Activated CD8-positive, alpha-beta memory T cell treated with anti-CD3 and anti-CD28 coated beads, Interleukin-2, amount 50 U/mL, for 4 hours (primary cell): ENCODE data around the gene SORCS2.

Source experiments
- DNase-seq: peaks from one replicate; pipeline ENCODE4 v3.0.0-alpha.2; 2020

Gene SORCS2

GRCh38 chr4:7294176-7294756 is 101.9 kb downstream of the SORCS2 start:
- no peak for DNase-seq

DNA sequence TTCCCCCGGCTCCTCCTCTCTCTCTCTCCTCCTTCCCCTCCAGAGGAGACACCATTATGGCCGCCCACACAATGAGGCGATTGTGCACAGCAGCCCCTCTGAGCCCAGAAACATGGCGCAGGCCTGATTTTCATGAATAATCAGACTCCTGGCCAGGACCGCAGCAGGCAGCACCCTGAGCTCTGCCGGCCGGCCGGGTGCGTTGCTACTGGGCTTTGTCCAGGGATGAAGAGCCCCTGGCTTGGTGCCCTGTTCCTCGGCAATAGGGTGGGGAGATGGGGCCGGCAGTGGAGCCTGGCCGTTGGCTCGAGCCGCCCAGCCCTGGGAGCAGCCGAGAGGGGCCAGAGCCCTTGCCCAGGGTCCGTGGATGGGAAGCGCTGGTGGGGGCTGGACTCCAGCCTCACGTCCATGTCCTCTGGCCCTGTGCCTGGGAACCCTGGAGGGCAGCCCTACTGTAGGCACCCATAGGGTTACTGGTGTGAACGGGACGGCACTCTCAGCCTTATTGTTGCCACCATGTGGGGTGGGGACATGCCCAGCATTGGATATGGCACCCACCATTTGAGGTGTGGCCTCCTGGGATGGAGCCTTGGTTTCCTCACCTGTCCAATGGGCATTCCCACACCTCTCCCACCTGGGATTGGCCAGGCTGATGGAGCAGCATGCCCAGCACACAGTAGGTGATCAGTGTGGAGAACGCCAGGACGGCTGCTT is 103.0 kb downstream of the SORCS2 start:
- DNase-seq = no peak

DNA sequence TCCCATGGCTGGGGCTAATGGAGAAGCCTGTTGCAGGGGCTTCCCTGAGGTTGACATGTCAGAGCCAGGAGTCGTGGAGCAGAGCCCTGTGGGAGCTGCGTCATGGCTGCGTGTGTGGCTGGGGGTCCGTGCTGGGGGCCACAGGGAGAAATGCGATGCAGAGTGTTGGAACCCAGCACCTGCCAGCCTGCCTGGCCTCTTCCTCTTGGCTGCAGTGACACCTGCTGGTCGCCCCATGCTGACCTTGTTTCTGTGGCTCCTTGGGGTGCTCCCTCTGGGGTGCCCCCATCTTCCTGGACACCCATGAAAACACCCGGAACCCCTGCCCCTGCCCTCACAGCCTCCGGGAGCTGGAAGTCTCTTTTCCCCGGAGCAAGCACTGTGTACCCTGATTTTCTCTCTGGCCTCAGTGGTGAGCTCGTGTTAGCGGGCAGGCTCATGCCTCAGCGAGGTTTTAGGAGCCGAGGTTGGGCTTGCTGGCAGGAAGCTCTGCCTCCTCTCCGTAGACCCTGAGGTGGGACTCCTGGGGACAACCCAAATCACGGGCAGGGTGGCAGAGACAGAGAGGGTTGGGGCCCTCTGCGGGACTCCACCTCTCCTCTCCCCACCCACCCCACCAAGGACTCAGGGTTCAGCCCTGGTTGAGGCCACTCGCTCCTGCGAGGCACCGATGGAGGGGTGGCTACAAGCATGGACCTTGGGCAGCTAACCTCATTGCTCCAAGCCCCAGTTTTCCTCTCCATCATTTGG is 103.7 kb downstream of the SORCS2 start:
- no peak for DNase-seq

- no peak for DNase-seq
Measured at GRCh38 chr4:7296661-7297335, 104.5 kb downstream of the SORCS2 start.

DNA sequence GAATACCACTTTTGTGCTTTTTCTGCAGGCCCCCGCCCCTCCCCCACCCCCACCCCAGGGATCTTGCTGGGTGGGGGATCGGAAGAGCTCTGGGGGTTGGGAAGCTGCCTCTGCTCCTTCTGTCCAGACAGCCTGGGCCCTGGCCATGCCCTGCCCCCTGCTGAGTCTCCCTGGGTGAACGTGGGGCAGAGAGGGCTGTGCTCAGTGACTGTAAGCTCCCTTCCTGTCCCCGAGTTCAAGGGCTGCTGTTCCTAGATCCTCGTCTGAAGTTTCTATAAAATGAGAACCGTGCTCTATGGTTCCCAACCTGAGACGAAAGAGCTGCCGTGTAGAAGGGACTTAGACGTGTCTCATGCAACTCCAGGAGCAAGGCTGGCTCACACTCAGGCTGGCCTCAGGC is 105.0 kb downstream of the SORCS2 start:
- DNase-seq = no peak

DNA sequence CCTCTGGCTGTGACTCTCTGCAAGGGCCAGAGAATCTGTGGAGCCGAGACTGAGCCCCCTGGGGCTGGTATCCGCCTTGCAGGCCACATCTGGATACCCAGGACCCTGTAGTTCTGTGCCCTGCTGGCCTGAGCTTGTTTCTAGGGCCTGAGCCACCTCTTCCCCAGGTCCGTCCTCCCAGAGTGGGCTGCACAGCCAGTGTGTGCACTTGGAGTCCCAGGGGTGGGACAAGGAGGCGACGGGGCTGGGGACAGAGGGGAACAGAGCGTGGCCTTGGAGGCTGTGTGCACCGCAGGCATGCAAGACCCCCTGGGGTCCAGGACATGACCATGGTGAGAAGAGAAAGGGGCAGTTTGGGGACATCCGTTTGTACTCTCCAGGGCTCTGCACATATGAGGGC is 105.5 kb downstream of the SORCS2 start:
- no peak for DNase-seq

DNA sequence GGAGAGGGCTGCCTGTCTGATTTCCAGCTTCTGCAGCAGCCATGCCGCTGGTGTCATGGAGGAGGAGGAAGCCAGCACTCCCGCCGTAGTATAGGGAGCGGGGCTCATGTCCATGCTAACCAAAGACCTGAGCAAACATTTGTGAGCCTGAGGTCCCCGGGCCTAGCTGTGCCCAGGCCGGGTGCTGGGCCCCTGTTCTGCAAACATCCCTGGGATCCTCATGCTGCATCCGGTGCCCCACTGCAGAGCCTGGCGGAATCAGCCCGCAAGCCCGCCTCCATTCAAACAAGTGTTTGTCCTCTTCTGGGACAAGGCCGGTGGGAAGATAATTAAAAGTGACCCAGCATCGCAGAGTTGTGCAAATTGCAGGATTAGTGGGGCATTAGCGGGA is 106.3 kb downstream of the SORCS2 start:
- DNase-seq = no peak

DNA sequence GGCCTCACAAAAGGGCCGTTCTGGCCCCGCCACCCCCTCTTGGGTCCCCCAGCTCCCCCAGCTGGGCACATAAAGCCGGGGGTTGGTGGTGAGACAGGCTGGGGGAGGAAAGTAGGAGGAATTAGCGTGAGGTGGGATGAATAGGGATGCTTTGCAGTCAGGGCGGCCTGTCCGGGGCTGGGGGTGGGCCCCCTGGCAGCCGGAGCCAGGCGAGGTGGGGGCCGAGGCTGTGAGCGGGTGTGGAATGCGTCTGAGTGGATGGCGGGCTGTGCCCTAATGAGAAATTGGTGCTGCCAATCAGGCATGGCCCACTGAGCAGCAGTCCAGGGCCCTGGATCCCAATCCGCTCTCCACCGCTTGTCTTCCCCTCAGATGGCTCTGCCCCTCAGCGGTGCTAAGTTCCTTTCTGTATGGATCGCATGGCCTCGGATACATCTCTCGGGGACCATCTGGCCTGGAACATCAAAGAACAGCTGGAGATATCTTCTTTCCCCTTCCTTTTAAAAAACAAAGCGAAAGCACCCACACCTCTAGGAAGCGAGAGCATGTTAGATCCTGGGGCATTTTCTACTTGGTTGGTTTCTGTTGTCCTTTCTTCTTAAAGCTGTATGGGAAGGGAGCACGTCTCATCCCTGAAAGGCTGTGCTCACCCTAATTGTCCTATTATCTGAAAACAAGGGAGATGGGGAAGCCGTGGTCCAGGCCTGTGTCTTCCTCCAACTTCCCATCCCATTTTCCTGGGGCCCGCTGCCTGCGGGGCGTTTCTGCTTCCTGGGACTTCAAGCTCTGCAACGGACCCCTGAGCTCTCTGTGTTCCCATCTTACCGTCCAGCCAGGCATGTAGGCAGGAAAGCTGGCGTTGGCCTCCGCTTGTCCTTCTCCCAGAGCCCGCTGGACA is 106.9 kb downstream of the SORCS2 start:
- no peak for DNase-seq

GRCh38 chr4:7299908-7300710 is 107.8 kb downstream of the SORCS2 start:
- no peak for DNase-seq

DNA sequence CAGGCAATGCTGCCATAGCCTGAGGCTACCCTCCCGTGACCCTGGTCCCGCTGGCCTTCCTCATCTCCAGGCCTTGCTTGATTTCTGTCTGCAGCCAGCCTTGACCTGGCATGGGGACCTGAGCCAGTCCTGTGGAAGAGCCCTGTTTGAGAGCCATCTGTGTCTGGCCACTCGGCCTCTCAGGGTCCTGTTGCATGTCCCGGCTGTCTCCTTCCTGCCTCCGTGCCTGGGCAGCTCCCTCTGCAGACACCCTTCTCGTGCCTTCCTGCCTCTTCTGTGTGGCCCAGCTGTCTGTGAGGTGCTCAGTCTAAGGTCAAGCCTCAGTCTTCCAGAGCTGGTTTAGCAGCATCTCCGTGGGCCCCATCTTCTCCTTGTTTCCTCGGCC is 108.4 kb downstream of the SORCS2 start:
- no peak for DNase-seq

DNA sequence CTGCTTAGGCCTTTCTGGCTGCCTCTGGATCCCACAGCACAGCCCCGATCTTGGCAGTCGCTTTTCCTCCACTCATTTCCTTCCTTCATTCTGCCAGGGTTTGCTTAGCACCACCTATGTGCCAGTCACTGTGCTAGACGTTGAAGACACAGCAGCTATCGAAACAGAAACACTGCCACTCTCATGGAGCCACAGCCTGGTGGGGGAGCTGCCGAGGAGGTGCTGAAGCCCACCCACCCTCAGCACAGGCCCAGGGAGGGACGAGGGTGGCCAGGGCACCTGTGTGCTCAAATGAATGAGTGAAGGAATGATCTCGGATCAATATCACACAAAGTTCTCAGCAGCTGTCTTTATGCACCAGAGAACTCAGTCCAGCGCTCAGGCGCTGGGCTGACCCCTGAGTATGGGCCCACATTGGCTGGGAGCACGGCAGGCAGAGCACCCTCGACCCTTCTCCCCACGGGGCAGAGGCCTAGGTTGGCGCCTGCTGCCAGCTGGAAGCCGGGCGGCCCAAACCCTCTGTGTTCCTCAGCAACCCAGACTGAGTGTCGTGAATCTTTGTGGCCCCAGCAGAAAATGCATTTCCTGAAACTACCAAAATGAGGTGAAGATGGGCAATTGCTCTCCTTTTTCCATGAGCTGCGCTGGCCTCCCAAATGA is 108.9 kb downstream of the SORCS2 start:
- DNase-seq = no peak

- DNase-seq = no peak
Measured at GRCh38 chr4:7301846-7302630, 109.7 kb downstream of the SORCS2 start.

- no peak for DNase-seq
Measured at GRCh38 chr4:7302781-7303404, 110.6 kb downstream of the SORCS2 start.

GRCh38 chr4:7303561-7303960 is 111.2 kb downstream of the SORCS2 start:
- DNase-seq = no peak

- no peak for DNase-seq
Measured at GRCh38 chr4:7304436-7304835, 112.1 kb downstream of the SORCS2 start.

- DNase-seq = no peak
Measured at GRCh38 chr4:7306021-7306965, 114.0 kb downstream of the SORCS2 start.

DNA sequence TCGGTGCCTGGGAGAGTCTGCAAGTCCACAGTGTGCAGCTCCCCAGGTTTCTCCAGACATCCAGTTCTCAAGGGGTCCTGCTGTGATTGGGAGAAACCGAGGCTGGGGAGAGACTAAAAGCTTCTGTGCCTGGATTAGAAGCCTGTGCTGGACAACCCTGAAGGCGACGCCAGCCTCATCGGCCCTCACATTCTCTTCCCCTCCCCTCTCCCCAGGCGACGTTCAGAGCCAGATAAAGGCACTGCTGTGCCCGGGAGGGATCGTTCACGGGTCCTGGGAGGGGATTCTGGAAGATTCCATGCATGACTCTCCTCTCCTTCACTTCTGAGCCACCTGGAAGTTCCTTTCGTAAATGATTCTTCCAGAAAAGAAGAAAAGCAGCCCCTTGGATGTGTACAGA is 114.6 kb downstream of the SORCS2 start:
- DNase-seq = no peak

DNA sequence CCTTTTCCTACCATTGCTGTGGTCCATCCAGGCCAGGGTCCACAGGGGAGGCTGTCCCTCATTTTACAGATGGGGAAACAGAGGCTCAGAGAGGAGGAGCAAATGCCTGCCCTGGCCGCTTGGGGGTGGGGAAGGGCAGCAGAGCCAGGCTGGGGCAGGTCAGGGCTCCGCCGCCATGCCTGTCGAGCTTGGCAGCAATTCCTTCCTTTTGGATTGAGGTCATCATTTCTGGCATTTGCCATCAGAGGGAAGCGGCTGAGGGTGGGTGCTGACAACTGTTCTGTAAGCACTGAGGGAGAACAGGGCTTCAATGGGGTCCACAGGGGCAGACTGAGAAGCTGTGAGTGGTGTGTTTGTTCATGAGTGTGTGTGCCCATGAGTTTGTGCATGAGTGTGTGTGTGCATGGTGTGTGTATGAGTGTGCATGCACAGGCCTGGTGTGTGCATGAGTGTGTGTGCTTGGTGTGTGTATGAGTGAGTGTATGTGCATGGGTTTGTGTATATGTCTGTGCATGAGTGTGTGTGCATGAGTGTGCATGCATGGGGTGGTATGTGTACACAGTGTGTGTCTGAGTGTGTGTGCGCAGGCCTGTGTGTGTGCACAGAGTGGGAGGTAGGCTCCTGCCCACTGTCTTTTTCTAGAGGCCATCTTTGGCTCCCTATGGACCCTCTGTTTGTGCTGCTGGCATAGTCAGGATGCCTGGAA is 115.2 kb downstream of the SORCS2 start:
- DNase-seq = no peak
